Left lung (tissue), 10 donors: Measurements from ENCODE around the gene KCNN2. TPM values are rescaled to one million over a fixed set of nuclear protein-coding genes. Genes with fewer than 3 reads are reported as not detected.

Source experiments
- ATAC-seq: fragments of 200-7000 bp; cut with Tn5 transposase; one replicate; pipeline ENCODE4 v1.9.1; 2020; ENCODE audit warnings: moderate library complexity
- DNase-seq, 4 donors: peaks; one replicate each; pipeline ENCODE4 v3.0.0-alpha.2; 2013 to 2020
- H3K27ac ChIP-seq, 2 donors: fragments of 200-600 bp; sonication (generic) in 1 of 2; one replicate each; pipeline versions ENCODE4 v1.5.0 to v1.8.0; 2020 to 2021
- H3K27me3 ChIP-seq, 2 donors: fragments of 200-600 bp; sonication (generic) in 1 of 2; one replicate each; pipeline versions ENCODE4 v1.5.0 to v1.8.0; 2020 to 2021
- H3K36me3 ChIP-seq, 2 donors: fragments of 200-600 bp; sonication (generic) in 1 of 2; one replicate each; pipeline versions ENCODE4 v1.5.0 to v1.8.0; 2020 to 2021
- H3K4me1 ChIP-seq, 2 donors: fragments of 200-600 bp; one replicate each; pipeline ENCODE4 v1.8.0; 2021
- H3K4me3 ChIP-seq, 2 donors: fragments of 200-600 bp; sonication (generic) in 1 of 2; one replicate each; pipeline versions ENCODE4 v1.5.0 to v1.8.0; 2020 to 2021; ENCODE audit warnings: mild to moderate bottlenecking in 1 of 2
- H3K9me3 ChIP-seq, 2 donors: fragments of 200-600 bp; sonication (generic) in 1 of 2; one replicate each; pipeline versions ENCODE4 v1.5.0 to v1.8.0; 2020 to 2021
- intact Hi-C, 2 donors: fragments of 100-400 bp; cut with DNase I; formaldehyde crosslinking; loops; one replicate each; pipeline versions ENCODE4 v1.11.2 to v1.14.2; 2022
- polyA plus RNA-seq, 6 donors: library from polyadenylated mRNA; unstranded; fragments of 120-200 nt; gene quantifications; one replicate each; pipeline ENCODE4 v1.2.1, GENCODE V29; 2013; ENCODE audit not compliant: insufficient read length in 6 of 6
- total RNA-seq, 2 donors: library from RNA; stranded (reverse); fragmentation: NEBNext Ultra II Directional; extraction: Animal tissue kit (Norgen Biotek cat#: 25700); gene quantifications; one replicate each; pipeline ENCODE4 v1.2.1, GENCODE V29; 2021
- TF ChIP-seq, protein P1 (sequence below), 2 donors: fragments of 200-600 bp; sonication (generic) in 1 of 2; IDR thresholded peaks; one replicate each; pipeline versions ENCODE4 v1.5.0 to v1.8.0; 2021; ENCODE audit warnings: antibody characterized with exemption in 2 of 2
- donor health status: DM: no; HTN: yes; CAD: no.
- donor health status: DM: no; HTN: no; CAD: no.

KCNN2 gene
- total and polyA plus RNA-seq, 8 donors, result 2.0 to 4.8 (median 3.2) TPM

DNA sequence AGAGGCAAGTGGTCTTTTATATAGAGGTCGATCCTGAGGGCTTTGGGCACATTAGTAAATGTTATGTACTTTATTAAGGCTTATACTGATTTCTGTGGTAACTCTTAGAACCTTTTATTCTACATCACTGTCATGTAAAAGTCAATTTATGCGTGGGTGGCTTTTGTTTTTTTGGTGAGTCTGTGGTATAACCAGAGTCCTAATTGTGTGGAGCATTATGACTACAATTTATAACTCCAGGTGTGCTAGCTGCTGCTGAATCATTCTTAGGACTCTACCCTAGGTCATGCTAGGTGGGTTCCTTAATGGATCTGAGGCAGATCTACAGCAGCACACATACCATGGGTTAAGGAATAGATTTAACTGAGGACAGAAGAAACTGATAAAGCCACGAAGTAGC, 33.9 kb upstream of the KCNN2 start:
- intact Hi-C loops, result no loop called here
- no peak overlapping the region for H3K27ac ChIP-seq
- DNase-seq, result no peak
- H3K36me3 ChIP-seq, result no peaks in the 10 kb centered on the region
- TF ChIP-seq, protein P1, sequence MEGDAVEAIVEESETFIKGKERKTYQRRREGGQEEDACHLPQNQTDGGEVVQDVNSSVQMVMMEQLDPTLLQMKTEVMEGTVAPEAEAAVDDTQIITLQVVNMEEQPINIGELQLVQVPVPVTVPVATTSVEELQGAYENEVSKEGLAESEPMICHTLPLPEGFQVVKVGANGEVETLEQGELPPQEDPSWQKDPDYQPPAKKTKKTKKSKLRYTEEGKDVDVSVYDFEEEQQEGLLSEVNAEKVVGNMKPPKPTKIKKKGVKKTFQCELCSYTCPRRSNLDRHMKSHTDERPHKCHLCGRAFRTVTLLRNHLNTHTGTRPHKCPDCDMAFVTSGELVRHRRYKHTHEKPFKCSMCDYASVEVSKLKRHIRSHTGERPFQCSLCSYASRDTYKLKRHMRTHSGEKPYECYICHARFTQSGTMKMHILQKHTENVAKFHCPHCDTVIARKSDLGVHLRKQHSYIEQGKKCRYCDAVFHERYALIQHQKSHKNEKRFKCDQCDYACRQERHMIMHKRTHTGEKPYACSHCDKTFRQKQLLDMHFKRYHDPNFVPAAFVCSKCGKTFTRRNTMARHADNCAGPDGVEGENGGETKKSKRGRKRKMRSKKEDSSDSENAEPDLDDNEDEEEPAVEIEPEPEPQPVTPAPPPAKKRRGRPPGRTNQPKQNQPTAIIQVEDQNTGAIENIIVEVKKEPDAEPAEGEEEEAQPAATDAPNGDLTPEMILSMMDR (IDR thresholded peaks at IDR 0.05), result no peak
- no peaks in the 10 kb centered on the region for H3K4me1 ChIP-seq
- no peaks in the 10 kb centered on the region for H3K9me3 ChIP-seq
- H3K4me3 ChIP-seq, result no peak overlapping the region
- ATAC-seq, result no peak
- no peaks in the 10 kb centered on the region for H3K27me3 ChIP-seq

DNA sequence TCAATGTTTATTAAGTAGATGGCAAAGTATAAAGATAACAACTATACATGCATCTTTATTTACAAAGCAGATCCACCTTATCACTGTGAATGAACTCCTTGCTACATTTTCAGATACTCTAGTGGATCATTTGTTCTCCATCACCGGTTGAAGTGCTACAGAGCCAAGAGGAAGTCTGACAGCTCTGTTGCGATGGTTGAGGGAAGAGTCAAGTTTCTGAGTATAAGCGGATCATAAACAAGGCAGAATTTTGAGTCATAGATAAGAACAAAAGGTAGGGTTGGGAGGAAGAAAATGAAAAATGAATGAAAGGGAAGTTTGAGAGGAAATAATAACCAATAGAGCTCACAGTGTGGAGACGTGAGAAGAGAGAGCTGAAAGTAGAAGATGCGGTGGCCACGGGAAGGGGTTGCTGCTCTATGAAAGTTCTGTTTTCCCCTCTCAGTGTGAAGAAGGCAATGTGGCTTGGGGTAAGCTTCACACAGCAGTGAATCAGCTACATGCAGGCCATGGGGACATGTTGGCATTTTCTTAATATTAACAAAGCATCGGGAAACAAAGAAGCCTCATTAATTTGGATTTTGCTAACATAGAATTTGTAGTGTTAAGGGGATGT, 30.8 kb upstream of the KCNN2 start:
- ATAC-seq, result no peak
- intact Hi-C loops, result no loop called here
- H3K27me3 ChIP-seq, result no peaks in the 10 kb centered on the region
- H3K4me3 ChIP-seq, result no peak overlapping the region
- no peaks in the 10 kb centered on the region for H3K9me3 ChIP-seq
- H3K27ac ChIP-seq, result no peak overlapping the region
- no peak for DNase-seq
- TF ChIP-seq, protein P1 (IDR thresholded peaks at IDR 0.05), result no peak
- H3K4me1 ChIP-seq, result no peaks in the 10 kb centered on the region
- no peaks in the 10 kb centered on the region for H3K36me3 ChIP-seq

DNA sequence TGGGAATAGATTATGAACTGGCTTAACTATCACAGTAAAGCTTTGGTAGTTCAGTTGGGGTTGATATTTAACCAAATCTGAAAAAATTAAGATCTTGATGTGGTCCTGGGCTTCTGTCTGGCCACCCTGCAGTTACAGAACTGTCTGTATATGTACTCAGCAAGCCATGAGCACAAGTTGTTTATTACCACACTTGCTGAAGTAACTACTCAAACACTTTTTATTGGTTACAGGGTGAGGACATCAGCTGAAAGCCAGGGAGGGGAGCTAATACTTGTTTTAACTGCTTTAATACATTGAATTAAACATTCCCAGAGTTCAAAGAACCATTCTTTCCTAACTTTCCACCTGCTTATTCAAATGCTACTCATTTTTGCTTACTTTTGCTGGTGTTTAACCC, 29.4 kb upstream of the KCNN2 start:
- TF ChIP-seq, protein P1 (IDR thresholded peaks at IDR 0.05), result no peak
- DNase-seq (no peak), ATAC-seq (no peak)
- no peaks in the 10 kb centered on the region for H3K4me1 ChIP-seq
- H3K27ac ChIP-seq, result no peak overlapping the region
- H3K4me3 ChIP-seq, result no peak overlapping the region
- no peaks in the 10 kb centered on the region for H3K36me3 ChIP-seq
- no peaks in the 10 kb centered on the region for H3K9me3 ChIP-seq
- H3K27me3 ChIP-seq, result no peaks in the 10 kb centered on the region
- intact Hi-C loops, result no loop called here

DNA sequence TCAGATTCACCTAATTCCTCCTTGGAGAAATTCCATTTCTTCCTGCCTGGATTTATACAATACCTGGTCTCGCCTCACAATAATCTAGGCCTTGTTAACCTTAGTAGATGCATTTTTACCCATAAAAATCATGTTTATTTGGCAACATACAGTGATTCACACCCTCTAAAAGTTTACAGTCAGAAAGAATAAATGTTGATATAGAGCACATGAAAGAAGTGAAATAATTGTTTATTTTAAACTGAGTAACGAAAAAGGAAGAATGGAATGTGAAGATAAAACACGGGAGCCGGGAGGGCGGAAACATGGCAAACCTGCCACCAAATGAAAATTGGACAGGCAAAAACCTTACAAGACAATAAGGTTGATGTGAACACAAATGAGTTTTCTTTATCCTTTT, 28.9 kb upstream of the KCNN2 start:
- DNase-seq (no peak), ATAC-seq (no peak)
- Histone ChIP-seq H3K4me3 (no peak overlapping the region), H3K4me1 (no peaks in the 10 kb centered on the region), H3K9me3 (no peaks in the 10 kb centered on the region), H3K27me3 (no peaks in the 10 kb centered on the region), H3K27ac (no peak overlapping the region), H3K36me3 (no peaks in the 10 kb centered on the region)
- TF ChIP-seq, protein P1 (IDR thresholded peaks at IDR 0.05), result no peak
- intact Hi-C loops, result no loop called here

DNA sequence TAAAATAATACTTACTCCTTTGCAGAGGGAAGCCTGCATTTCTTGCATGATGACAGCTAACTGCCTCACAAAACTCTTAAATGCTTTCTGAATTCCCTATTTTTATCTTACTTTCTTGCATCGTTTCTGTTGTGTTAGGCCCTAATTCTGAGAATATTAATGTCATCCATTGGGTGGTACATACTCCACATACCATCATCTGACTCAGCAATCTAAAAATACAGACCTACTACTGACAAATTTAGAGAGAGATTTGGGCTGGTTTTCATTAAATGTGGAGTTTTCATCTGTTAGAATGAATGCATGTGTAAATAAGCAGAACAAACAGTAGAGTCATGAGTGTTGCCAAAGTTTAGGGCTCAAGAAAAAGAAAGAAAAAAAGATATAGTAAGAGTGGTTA, 26.5 kb upstream of the KCNN2 start:
- TF ChIP-seq, protein P1 (IDR thresholded peaks at IDR 0.05), result no peak
- Histone ChIP-seq H3K4me3 (no peak overlapping the region), H3K9me3 (peaks cover 0 to 5% of the 10 kb centered on the region in 2 donors), H3K27ac (no peak overlapping the region), H3K36me3 (no peaks in the 10 kb centered on the region), H3K4me1 (no peaks in the 10 kb centered on the region), H3K27me3 (no peaks in the 10 kb centered on the region)
- intact Hi-C loops, result no loop called here
- ATAC-seq (no peak), DNase-seq (no peak)
